DND-41 (cell line): ENCODE data around the gene ATP6V1B1.

Source experiments
- EZH2 ChIP-seq: IDR thresholded peaks from 3 replicates; pipeline ENCODE4 v1.6.1; 2012; ENCODE audit warnings: borderline replicate concordance, low read depth, mild to moderate bottlenecking, moderate library complexity, low read length, inconsistent platforms; ENCODE audit not compliant: severe bottlenecking
- TF ChIP-seq, protein P1 (sequence below): IDR thresholded peaks from 2 replicates; pipeline ENCODE4 v1.5.1; 2012; ENCODE audit warnings: borderline replicate concordance, low read length, moderate library complexity, mild to moderate bottlenecking; ENCODE audit not compliant: poor library complexity, severe bottlenecking; ENCODE audit errors: extremely low read depth

DNA sequence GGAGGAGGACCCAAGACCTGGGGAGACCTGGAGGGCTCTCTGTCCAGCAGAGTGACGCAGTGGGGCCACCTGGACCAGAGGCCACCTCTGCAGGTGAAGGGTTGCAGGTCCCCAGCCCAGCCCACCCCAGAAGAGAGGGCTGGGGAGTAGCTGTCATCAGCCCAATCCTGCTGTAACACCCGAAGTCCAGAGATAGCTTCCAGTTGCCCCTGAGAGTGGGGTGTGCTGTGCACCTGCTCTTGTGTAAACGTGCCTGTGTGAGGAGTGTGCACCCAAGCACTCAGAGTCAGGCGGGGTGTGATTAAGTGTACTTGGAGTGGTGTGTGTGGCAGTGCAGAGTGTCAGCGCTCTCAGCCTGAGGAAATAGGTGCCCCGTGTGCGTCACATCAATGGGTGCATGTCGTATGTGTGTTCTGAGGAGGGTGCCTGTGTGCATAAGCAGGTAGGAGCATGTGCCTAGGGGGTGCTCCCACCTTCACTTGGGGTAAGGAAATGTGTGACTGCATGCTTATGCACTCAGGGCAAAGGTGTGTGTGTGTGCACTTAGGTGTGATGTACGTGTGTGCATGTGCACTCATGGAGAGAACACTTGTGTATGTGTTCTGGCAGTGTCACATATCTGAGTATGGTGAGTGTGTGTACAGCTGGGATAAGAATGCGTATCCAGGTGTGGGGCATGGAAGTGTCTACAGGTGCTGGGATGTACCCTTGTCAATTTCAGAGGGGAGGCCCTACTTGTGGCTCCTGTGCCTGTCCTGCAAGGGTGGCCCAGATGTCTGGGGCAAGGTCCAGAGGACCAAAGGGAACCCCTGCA, 672 bp downstream of the ATP6V1B1 start:
- TF ChIP-seq, protein P1, sequence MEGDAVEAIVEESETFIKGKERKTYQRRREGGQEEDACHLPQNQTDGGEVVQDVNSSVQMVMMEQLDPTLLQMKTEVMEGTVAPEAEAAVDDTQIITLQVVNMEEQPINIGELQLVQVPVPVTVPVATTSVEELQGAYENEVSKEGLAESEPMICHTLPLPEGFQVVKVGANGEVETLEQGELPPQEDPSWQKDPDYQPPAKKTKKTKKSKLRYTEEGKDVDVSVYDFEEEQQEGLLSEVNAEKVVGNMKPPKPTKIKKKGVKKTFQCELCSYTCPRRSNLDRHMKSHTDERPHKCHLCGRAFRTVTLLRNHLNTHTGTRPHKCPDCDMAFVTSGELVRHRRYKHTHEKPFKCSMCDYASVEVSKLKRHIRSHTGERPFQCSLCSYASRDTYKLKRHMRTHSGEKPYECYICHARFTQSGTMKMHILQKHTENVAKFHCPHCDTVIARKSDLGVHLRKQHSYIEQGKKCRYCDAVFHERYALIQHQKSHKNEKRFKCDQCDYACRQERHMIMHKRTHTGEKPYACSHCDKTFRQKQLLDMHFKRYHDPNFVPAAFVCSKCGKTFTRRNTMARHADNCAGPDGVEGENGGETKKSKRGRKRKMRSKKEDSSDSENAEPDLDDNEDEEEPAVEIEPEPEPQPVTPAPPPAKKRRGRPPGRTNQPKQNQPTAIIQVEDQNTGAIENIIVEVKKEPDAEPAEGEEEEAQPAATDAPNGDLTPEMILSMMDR: no peak
- TF ChIP-seq EZH2: no peak
